Lower leg skin (tissue), 3 donors: ENCODE data around the gene IPO11.

Experiments used
- CTCF ChIP-seq, 3 donors: fragments of 450-650 bp; IDR thresholded peaks; one replicate each; pipeline ENCODE4 v1.5.1; 2016; ENCODE audit warnings: antibody characterized with exemption in 3 of 3, mild to moderate bottlenecking in 3 of 3, moderate library complexity in 2 of 3
- POLR2A ChIP-seq, 2 donors: fragments of 450-650 bp; IDR thresholded peaks; one replicate each; pipeline ENCODE4 v1.6.1; 2016 to 2017; ENCODE audit warnings: antibody characterized with exemption in 2 of 2, mild to moderate bottlenecking in 1 of 2, moderate library complexity in 1 of 2

GRCh38 chr5:62418462-62419076, 6.0 kb downstream of the IPO11 start:
- TF ChIP-seq CTCF (IDR thresholded peaks at IDR 0.05), result no peak
- no peak for TF ChIP-seq POLR2A (IDR thresholded peaks at IDR 0.05)
